GM04503 (cell line): Measurements from ENCODE around the gene KNDC1.
"Not testable (repeated sequence)": the region's sequence is repeated elsewhere in the genome, so short reads cannot be mapped to it uniquely, and the experiment has no call there.

Experiments used
- DNase-seq: peaks from one replicate; pipeline ENCODE4 v3.0.0-alpha.2; 2012; ENCODE audit warnings: low read depth

KNDC1 gene

GRCh38 chr10:133259602-133259989 lies 99.6 kb downstream of the KNDC1 start:
- DNase-seq = no peak

- DNase-seq = no peak
These were observed 101.1 kb downstream of the KNDC1 start for GRCh38 chr10:133260895-133261725.

- DNase-seq = no peak
These were observed 101.8 kb downstream of the KNDC1 start for GRCh38 chr10:133261726-133262325.

- no peak for DNase-seq
These were observed 102.7 kb downstream of the KNDC1 start for GRCh38 chr10:133262696-133263095.

- no peak for DNase-seq
These were observed 103.7 kb downstream of the KNDC1 start for GRCh38 chr10:133263674-133264073.

GRCh38 chr10:133264461-133264860 lies 104.4 kb downstream of the KNDC1 start:
- no peak for DNase-seq

GRCh38 chr10:133265052-133265451 lies 105.0 kb downstream of the KNDC1 start:
- DNase-seq = not testable (repeated sequence)

GRCh38 chr10:133266056-133266795 lies 106.2 kb downstream of the KNDC1 start:
- no peak for DNase-seq

GRCh38 chr10:133267293-133267692 lies 107.3 kb downstream of the KNDC1 start:
- DNase-seq = no peak

- DNase-seq = no peak
These were observed 107.8 kb downstream of the KNDC1 start for GRCh38 chr10:133267829-133268228.

- no peak for DNase-seq
These were observed 108.5 kb downstream of the KNDC1 start for GRCh38 chr10:133268532-133268931.

GRCh38 chr10:133269367-133269766 lies 109.3 kb downstream of the KNDC1 start:
- no peak for DNase-seq

- no peak for DNase-seq
These were observed 110.2 kb downstream of the KNDC1 start for GRCh38 chr10:133270204-133270603.

- no peak for DNase-seq
These were observed 110.8 kb downstream of the KNDC1 start for GRCh38 chr10:133270773-133271297.

GRCh38 chr10:133271521-133272300 lies 111.7 kb downstream of the KNDC1 start:
- no peak for DNase-seq

GRCh38 chr10:133272301-133272963 lies 112.4 kb downstream of the KNDC1 start:
- DNase-seq = no peak

GRCh38 chr10:133272964-133273420 lies 113.0 kb downstream of the KNDC1 start:
- DNase-seq = no peak

- no peak for DNase-seq
These were observed 113.6 kb downstream of the KNDC1 start for GRCh38 chr10:133273534-133274143.

- DNase-seq = no peak
These were observed 115.0 kb downstream of the KNDC1 start for GRCh38 chr10:133274751-133275683.

GRCh38 chr10:133275684-133276092 lies 115.7 kb downstream of the KNDC1 start:
- DNase-seq = no peak
